ENCODE results near the gene SMPD2.
A peak's percentile ranks its signal among the peaks of the same experiment; 100 is the strongest.

The SMPD2 gene

GRCh38 chr6:109461733-109462526 lies 21.4 kb downstream of the SMPD2 start:
- no peak for DNase-seq

- peak; percentile 97 for DNase-seq
Observed at GRCh38 chr6:109465772-109466171, 25.2 kb downstream of the SMPD2 start.

GRCh38 chr6:109466212-109466923 lies 25.8 kb downstream of the SMPD2 start:
- DNase-seq = no peak

- DNase-seq = no peak
Observed at GRCh38 chr6:109467696-109468095, 27.2 kb downstream of the SMPD2 start.

GRCh38 chr6:109469591-109470189 lies 29.2 kb downstream of the SMPD2 start:
- DNase-seq = no peak

- DNase-seq = no peak
Observed at GRCh38 chr6:109471105-109471810, 30.7 kb downstream of the SMPD2 start.

GRCh38 chr6:109472132-109472995 lies 31.8 kb downstream of the SMPD2 start:
- no peak for DNase-seq

GRCh38 chr6:109473120-109473519 lies 32.6 kb downstream of the SMPD2 start:
- DNase-seq = no peak

- no peak for DNase-seq
Observed at GRCh38 chr6:109474995-109475394, 34.5 kb downstream of the SMPD2 start.

GRCh38 chr6:109475625-109476024 lies 35.1 kb downstream of the SMPD2 start:
- no peak for DNase-seq

GRCh38 chr6:109477184-109477583 lies 36.7 kb downstream of the SMPD2 start:
- DNase-seq = no peak

GRCh38 chr6:109477725-109478124 lies 37.2 kb downstream of the SMPD2 start:
- DNase-seq = no peak

- no peak for DNase-seq
Observed at GRCh38 chr6:109478222-109478805, 37.8 kb downstream of the SMPD2 start.

- DNase-seq = no peak
Observed at GRCh38 chr6:109478841-109479624, 38.5 kb downstream of the SMPD2 start.

- no peak for DNase-seq
Observed at GRCh38 chr6:109480993-109481480, 40.5 kb downstream of the SMPD2 start.

GRCh38 chr6:109482905-109483734 lies 42.6 kb downstream of the SMPD2 start, which contains the start of gene ZBTB24:
TSS of gene ZBTB24 (minus strand) at chr6:109483219. CDS start at chr6:109482026, 1,193 bp downstream.
- peak; percentile 98 for DNase-seq

GRCh38 chr6:109483735-109484057 lies 43.2 kb downstream of the SMPD2 start:
- no peak for DNase-seq

GRCh38 chr6:109484122-109484521 lies 43.6 kb downstream of the SMPD2 start:
- no peak for DNase-seq

GRCh38 chr6:109485266-109485935 lies 44.9 kb downstream of the SMPD2 start:
- DNase-seq = no peak

All from NCI-H774 (cell line).